ENCODE data around the gene CEP250. TPM values are rescaled to one million over a fixed set of nuclear protein-coding genes. Genes with fewer than 3 reads are reported as not detected.
A peak's percentile ranks its signal among the peaks of the same experiment; 100 is the strongest.
"Not testable (repeated sequence)": the region's sequence is repeated elsewhere in the genome, so short reads cannot be mapped to it uniquely, and the experiment has no call there.

Gene CEP250
- total RNA-seq, 1 donor from 2014 or later: 17.0 TPM

GRCh38 chr20:35446356-35447078 is 8.9 kb upstream of the CEP250 start:
- peaks cover 0 to 2% of the 10 kb centered on the region in 2 donors for H3K4me1 ChIP-seq
- H3K27ac ChIP-seq: no peak overlapping the region
- H3K36me3 ChIP-seq: no peaks in the 10 kb centered on the region
- intact Hi-C loops (cut with DNase I): loop anchor here (1.0 to 5.0 kb wide), 2 partner anchors 142 to 299 kb away; partner anchors contain the start of gene EDEM2
- TF ChIP-seq CTCF (IDR thresholded peaks at IDR 0.05): no peak
- no peaks in the 10 kb centered on the region for H3K9me3 ChIP-seq
- no peaks in the 10 kb centered on the region for H3K27me3 ChIP-seq
- DNase-seq (ENCODE audit: low spot score in 2 of 2): no peak
- H3K4me3 ChIP-seq: peak overlapping the region; percentile 56 to 65

GRCh38 chr20:35447082-35447789 is 8.2 kb upstream of the CEP250 start:
- intact Hi-C loops (cut with DNase I): loop anchor here (1.0 to 5.0 kb wide), 2 partner anchors 143 to 300 kb away; partner anchors contain the start of gene EDEM2
- Histone ChIP-seq H3K4me3 (peak overlapping the region; percentile 56 to 65), H3K4me1 (peaks cover 0 to 2% of the 10 kb centered on the region in 2 donors), H3K36me3 (no peaks in the 10 kb centered on the region), H3K27me3 (no peaks in the 10 kb centered on the region), H3K27ac (no peak overlapping the region), H3K9me3 (no peaks in the 10 kb centered on the region)
- peak; percentile 73 to 99 (median 98) for TF ChIP-seq CTCF (IDR thresholded peaks at IDR 0.05)
- peak; percentile 28 to 92 for DNase-seq (ENCODE audit: low spot score in 2 of 2)

- intact Hi-C loops (cut with DNase I): loop anchor here (5.0 kb wide), 1 partner anchor 302 kb away; the partner anchor contains the start of gene EDEM2
- DNase-seq (ENCODE audit: low spot score in 2 of 2): no peak
- Histone ChIP-seq H3K4me1 (peaks cover 0 to 2% of the 10 kb centered on the region in 2 donors), H3K27me3 (no peaks in the 10 kb centered on the region), H3K9me3 (no peaks in the 10 kb centered on the region), H3K27ac (no peak overlapping the region), H3K4me3 (no peak overlapping the region), H3K36me3 (no peaks in the 10 kb centered on the region)
- no peak for TF ChIP-seq CTCF (IDR thresholded peaks at IDR 0.05)
Measured at GRCh38 chr20:35448788-35449373, 6.5 kb upstream of the CEP250 start.

GRCh38 chr20:35449855-35450254 is 5.5 kb upstream of the CEP250 start:
- intact Hi-C loops (cut with DNase I): loop anchor here (5.0 kb wide), 1 partner anchor 303 kb away; the partner anchor contains the start of gene EDEM2

GRCh38 chr20:35451295-35451694 is 4.1 kb upstream of the CEP250 start:
- no peak for DNase-seq (ENCODE audit: low spot score in 2 of 2)
- no peak overlapping the region for H3K27ac ChIP-seq
- intact Hi-C loops (cut with DNase I): no loop called here
- no peaks in the 10 kb centered on the region for H3K27me3 ChIP-seq
- H3K36me3 ChIP-seq: no peaks in the 10 kb centered on the region
- no peak for TF ChIP-seq CTCF (IDR thresholded peaks at IDR 0.05)
- no peaks in the 10 kb centered on the region for H3K9me3 ChIP-seq
- H3K4me3 ChIP-seq: no peak overlapping the region
- H3K4me1 ChIP-seq: peaks cover 4 to 7% of the 10 kb centered on the region in 2 donors

More at GRCh38 chr20:35449855-35450254, 5.5 kb upstream of the CEP250 start:
- not testable (repeated sequence) for H3K4me3 ChIP-seq; H3K9me3 ChIP-seq; H3K27ac ChIP-seq; DNase-seq (ENCODE audit: low spot score in 2 of 2); H3K4me1 ChIP-seq; H3K36me3 ChIP-seq; H3K27me3 ChIP-seq
